C4-2B (cell line): ENCODE data around the gene SCUBE3.

ENCODE experiments used
- H3K27ac ChIP-seq: fragments of 450-650 bp; 2 replicates; pipeline ENCODE4 v1.5.1; 2017
- CTCF ChIP-seq: fragments of 450-650 bp; conservative IDR thresholded peaks from 2 replicates; pipeline ENCODE4 v1.5.1; 2017; ENCODE audit warnings: mild to moderate bottlenecking
- ZFX ChIP-seq: fragments of 450-650 bp; IDR thresholded peaks from 2 replicates; pipeline ENCODE4 v1.6.1; 2017

Gene SCUBE3

GRCh38 chr6:35228481-35228880 is 14.7 kb downstream of the SCUBE3 start:
- TF ChIP-seq ZFX: no peak
- no peak for TF ChIP-seq CTCF
- no peak overlapping the region for H3K27ac ChIP-seq

DNA sequence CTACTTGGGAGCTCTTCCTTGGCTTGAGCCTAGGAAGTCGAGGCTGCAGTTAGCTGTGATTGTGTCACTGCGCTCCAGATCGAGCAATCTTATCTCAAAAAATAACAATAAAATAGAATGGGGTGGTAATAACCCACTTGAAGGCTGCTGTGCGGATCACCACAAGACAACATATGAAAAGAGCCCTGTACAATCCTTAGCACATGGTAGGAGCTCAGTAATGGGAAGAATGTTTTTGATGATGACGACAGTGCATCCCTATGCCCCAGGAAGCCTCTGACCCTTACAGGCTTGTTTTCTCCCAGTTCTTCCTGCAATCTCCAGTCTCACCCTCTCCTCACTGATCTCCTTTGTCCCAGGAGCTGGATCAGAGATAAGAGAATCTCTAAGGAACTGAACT is 15.5 kb downstream of the SCUBE3 start:
- TF ChIP-seq CTCF: no peak
- TF ChIP-seq ZFX: no peak
- no peak overlapping the region for H3K27ac ChIP-seq

- no peak for TF ChIP-seq ZFX
- TF ChIP-seq CTCF: no peak
- H3K27ac ChIP-seq: no peak overlapping the region
These were observed 16.7 kb downstream of the SCUBE3 start for GRCh38 chr6:35230498-35230897.

GRCh38 chr6:35230950-35231349 is 17.2 kb downstream of the SCUBE3 start:
- TF ChIP-seq ZFX (no peak), CTCF (no peak)
- no peak overlapping the region for H3K27ac ChIP-seq

DNA sequence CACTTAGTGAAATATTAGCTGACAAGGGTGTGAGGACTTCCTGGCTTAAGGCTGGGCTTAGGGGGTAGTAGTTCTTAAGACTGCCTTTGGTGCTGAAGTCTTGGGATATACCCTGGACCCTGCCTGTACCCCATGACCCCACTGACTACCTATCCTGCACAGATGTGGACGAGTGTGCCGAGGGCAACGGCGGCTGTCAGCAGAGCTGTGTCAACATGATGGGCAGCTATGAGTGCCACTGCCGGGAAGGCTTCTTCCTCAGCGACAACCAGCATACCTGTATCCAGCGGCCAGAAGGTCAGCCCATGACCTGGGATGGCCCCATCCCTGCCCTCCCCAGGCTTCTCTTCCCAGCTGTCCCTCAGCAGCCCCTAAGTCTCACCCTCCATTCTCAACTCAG is 17.8 kb downstream of the SCUBE3 start:
- no peak for TF ChIP-seq ZFX
- no peak for TF ChIP-seq CTCF
- H3K27ac ChIP-seq: no peak overlapping the region

GRCh38 chr6:35234901-35235300 is 21.1 kb downstream of the SCUBE3 start:
- TF ChIP-seq ZFX (no peak), CTCF (no peak)
- H3K27ac ChIP-seq: no peak overlapping the region

- TF ChIP-seq CTCF (no peak), ZFX (no peak)
These were observed 22.5 kb downstream of the SCUBE3 start for GRCh38 chr6:35236223-35236622.

More at GRCh38 chr6:35236223-35236622, 22.5 kb downstream of the SCUBE3 start:
- no peak overlapping the region for H3K27ac ChIP-seq
